NCI-H526 (cell line): Measurements from ENCODE around the gene FCRL3.
A peak's percentile ranks its signal among the peaks of the same experiment; 100 is the strongest.
"Not testable (repeated sequence)": the region's sequence is repeated elsewhere in the genome, so short reads cannot be mapped to it uniquely, and the experiment has no call there.

Experiments used
- DNase-seq, 2 experiments: peaks; one replicate each; lab custom pipeline; 2025; lab: John Stamatoyannopoulos, UW

FCRL3 gene

GRCh38 chr1:157700732-157701131 is at the start of gene FCRL3:
Gene FCRL3 (minus strand): TSS chr1:157700769. CDS start chr1:157700489, 280 bp downstream.
- no peak for DNase-seq

- no peak for DNase-seq
Observed at GRCh38 chr1:157748262-157748817, 47.8 kb upstream of the FCRL3 start.

GRCh38 chr1:157739229-157739901 is 38.8 kb upstream of the FCRL3 start:
- no peak for DNase-seq

- not testable (repeated sequence) for DNase-seq
Observed at GRCh38 chr1:157735991-157736390, 35.4 kb upstream of the FCRL3 start.

GRCh38 chr1:157734321-157734720 is 33.8 kb upstream of the FCRL3 start:
- no peak for DNase-seq

- no peak for DNase-seq
Observed at GRCh38 chr1:157732755-157733154, 32.2 kb upstream of the FCRL3 start.

GRCh38 chr1:157725221-157725577 is 24.6 kb upstream of the FCRL3 start:
- no peak for DNase-seq

GRCh38 chr1:157724537-157725220 is 24.1 kb upstream of the FCRL3 start:
- no peak for DNase-seq

- no peak for DNase-seq
Observed at GRCh38 chr1:157723157-157723556, 22.6 kb upstream of the FCRL3 start.

GRCh38 chr1:157721985-157722384 is 21.4 kb upstream of the FCRL3 start:
- DNase-seq = no peak

- no peak for DNase-seq
Observed at GRCh38 chr1:157715736-157716135, 15.2 kb upstream of the FCRL3 start.

- no peak for DNase-seq
Observed at GRCh38 chr1:157711802-157712201, 11.2 kb upstream of the FCRL3 start.

GRCh38 chr1:157704878-157705277 is 4.3 kb upstream of the FCRL3 start:
- no peak for DNase-seq

GRCh38 chr1:157703981-157704380 is 3.4 kb upstream of the FCRL3 start:
- no peak for DNase-seq

GRCh38 chr1:157702308-157702825 is 1.8 kb upstream of the FCRL3 start:
- no peak for DNase-seq

- no peak for DNase-seq
Observed at GRCh38 chr1:157700305-157700704, 264 bp downstream of the FCRL3 start.

GRCh38 chr1:157697781-157698569 is 2.6 kb downstream of the FCRL3 start:
- DNase-seq = no peak

- DNase-seq = no peak
Observed at GRCh38 chr1:157696966-157697628, 3.5 kb downstream of the FCRL3 start.

- no peak for DNase-seq
Observed at GRCh38 chr1:157695417-157695816, 5.2 kb downstream of the FCRL3 start.

- peak; percentile 50 to 83 for DNase-seq
Observed at GRCh38 chr1:157691285-157691920, 9.2 kb downstream of the FCRL3 start.

GRCh38 chr1:157682710-157683437 is 17.7 kb downstream of the FCRL3 start:
- DNase-seq = no peak
